Amniotic stem cell (primary cell): ENCODE measurements around the gene PHF12.
"Not testable (repeated sequence)": the region's sequence is repeated elsewhere in the genome, so short reads cannot be mapped to it uniquely, and the experiment has no call there.

Experiments used
- DNase-seq: peaks from one replicate; lab custom pipeline; 2025; lab: John Stamatoyannopoulos, UW

PHF12 gene

GRCh38 chr17:28953444-28954118 is 2.3 kb upstream of the PHF12 start:
- DNase-seq, result peak; percentile 29

GRCh38 chr17:28951991-28952975 is 965 bp upstream of the PHF12 start:
- peak; percentile 99 for DNase-seq

GRCh38 chr17:28950752-28951427 is 428 bp downstream of the PHF12 start:
- no peak for DNase-seq

GRCh38 chr17:28950017-28950751 is 1.1 kb downstream of the PHF12 start:
- no peak for DNase-seq

GRCh38 chr17:28949185-28950016 is 1.9 kb downstream of the PHF12 start:
- no peak for DNase-seq

GRCh38 chr17:28948873-28949184 is 2.5 kb downstream of the PHF12 start:
- no peak for DNase-seq

GRCh38 chr17:28948342-28948741 is 3.0 kb downstream of the PHF12 start:
- no peak for DNase-seq

- no peak for DNase-seq
Observed at GRCh38 chr17:28947639-28948038, 3.7 kb downstream of the PHF12 start.

- DNase-seq, result no peak
Observed at GRCh38 chr17:28946239-28946638, 5.1 kb downstream of the PHF12 start.

GRCh38 chr17:28944862-28945741 is 6.2 kb downstream of the PHF12 start:
- DNase-seq, result no peak

- no peak for DNase-seq
Observed at GRCh38 chr17:28944343-28944742, 7.0 kb downstream of the PHF12 start.

- no peak for DNase-seq
Observed at GRCh38 chr17:28942925-28943324, 8.4 kb downstream of the PHF12 start.

GRCh38 chr17:28941251-28941650 is 10.1 kb downstream of the PHF12 start:
- no peak for DNase-seq

- no peak for DNase-seq
Observed at GRCh38 chr17:28940675-28941074, 10.6 kb downstream of the PHF12 start.

- DNase-seq, result no peak
Observed at GRCh38 chr17:28940142-28940541, 11.2 kb downstream of the PHF12 start.

GRCh38 chr17:28938552-28938951 is 12.8 kb downstream of the PHF12 start:
- DNase-seq, result no peak

- DNase-seq, result no peak
Observed at GRCh38 chr17:28937044-28937729, 14.1 kb downstream of the PHF12 start.

- DNase-seq, result no peak
Observed at GRCh38 chr17:28935744-28936460, 15.4 kb downstream of the PHF12 start.

- DNase-seq, result not testable (repeated sequence)
Observed at GRCh38 chr17:28934508-28934907, 16.8 kb downstream of the PHF12 start.
